Measurements from ENCODE around the gene CNTN3. TPM values are rescaled to one million over a fixed set of nuclear protein-coding genes. Genes with fewer than 3 reads are reported as not detected.
A peak's percentile ranks its signal among the peaks of the same experiment; 100 is the strongest.

CNTN3 gene
- total RNA-seq, 5 donors from 2014 or later (not counting 1 experiment from before 2014, with no cell fraction given): not detected

GRCh38 chr3:74617776-74618175 is 3.3 kb upstream of the CNTN3 start:
- H3K4me1 ChIP-seq (ENCODE audit: control insufficient read depth in 1 of 2, extremely low read depth in 1 of 2, insufficient read depth in 2 of 2, low read length in 2 of 2): no peaks in the 10 kb centered on the region
- DNase-seq (no peak), ATAC-seq (replicated peaks in 1 of 4) (no peak)
- Mint-ChIP-seq H3K9me3 (peaks cover 0 to 7% (median 4%) of the 10 kb centered on the region in 3 donors), H3K4me1 (no peaks in the 10 kb centered on the region), H3K36me3 (no peaks in the 10 kb centered on the region), H3K27me3 (peaks cover 12 to 17% of the 10 kb centered on the region in 2 donors), H3K27ac (no peak overlapping the region), H3K4me3 (no peak overlapping the region)
- peaks cover 4 to 10% of the 10 kb centered on the region in 2 experiments for H3K27me3 ChIP-seq (replicated peaks in 1 of 2; ENCODE audit: control insufficient read depth in 2 of 2, extremely low read depth in 1 of 2, insufficient read depth in 2 of 2, low read length in 1 of 2)
- H3K9me3 ChIP-seq: no peaks in the 10 kb centered on the region
- POLR2A ChIA-PET: no interaction called here
- WGBS (ENCODE audit: insufficient coverage): no CpG with 5 or more reads among the region's 3 CpGs
- no peak overlapping the region for H3K27ac ChIP-seq (ENCODE audit: low read length)
- no peak overlapping the region for H3K4me3 ChIP-seq (ENCODE audit: control insufficient read depth in 1 of 2, extremely low read depth in 1 of 2, low read length in 1 of 2)
- CTCF ChIA-PET: no interaction called here
- H3K36me3 ChIP-seq (ENCODE audit: control insufficient read depth in 2 of 2, extremely low read depth in 1 of 2, insufficient read depth in 1 of 2, low read length in 1 of 2): no peaks in the 10 kb centered on the region

- Mint-ChIP-seq H3K9me3 (peaks cover 6 to 13% (median 9%) of the 10 kb centered on the region in 3 donors), H3K27me3 (peaks cover 12 to 20% of the 10 kb centered on the region in 2 donors), H3K27ac (no peak overlapping the region), H3K4me1 (no peaks in the 10 kb centered on the region), H3K4me3 (no peak overlapping the region), H3K36me3 (no peaks in the 10 kb centered on the region)
- ATAC-seq (replicated peaks in 1 of 4): no peak
- CTCF ChIA-PET: no interaction called here
- H3K27ac ChIP-seq (ENCODE audit: low read length): no peak overlapping the region
- no peaks in the 10 kb centered on the region for H3K9me3 ChIP-seq
- WGBS (ENCODE audit: insufficient coverage): 16% methylated on average over 15 of the region's 16 CpGs
- H3K4me1 ChIP-seq (ENCODE audit: control insufficient read depth in 1 of 2, extremely low read depth in 1 of 2, insufficient read depth in 2 of 2, low read length in 2 of 2): no peaks in the 10 kb centered on the region
- DNase-seq: no peak
- POLR2A ChIA-PET: interaction anchor here in 1 of 2 donors (0.6 kb wide), 1 partner anchor 352 kb away, joined by 4 read pairs; no protein-coding TSS in a partner anchor
- no peak overlapping the region for H3K4me3 ChIP-seq (ENCODE audit: control insufficient read depth in 1 of 2, extremely low read depth in 1 of 2, low read length in 1 of 2)
- peaks cover 4 to 10% of the 10 kb centered on the region in 2 experiments for H3K27me3 ChIP-seq (replicated peaks in 1 of 2; ENCODE audit: control insufficient read depth in 2 of 2, extremely low read depth in 1 of 2, insufficient read depth in 2 of 2, low read length in 1 of 2)
- H3K36me3 ChIP-seq (ENCODE audit: control insufficient read depth in 2 of 2, extremely low read depth in 1 of 2, insufficient read depth in 1 of 2, low read length in 1 of 2): no peaks in the 10 kb centered on the region
Measured at GRCh38 chr3:74613521-74614106, 845 bp downstream of the CNTN3 start.

- H3K27ac ChIP-seq (ENCODE audit: low read length): no peak overlapping the region
- H3K36me3 Mint-ChIP-seq: no peaks in the 10 kb centered on the region
- H3K4me1 Mint-ChIP-seq: no peaks in the 10 kb centered on the region
- peak overlapping the region in 1 of 2 donors; percentile 10 for H3K27ac Mint-ChIP-seq
- H3K4me3 Mint-ChIP-seq: no peak overlapping the region
- CTCF ChIA-PET: no interaction called here
- no CpG with 5 or more reads among the region's 2 CpGs for WGBS (ENCODE audit: insufficient coverage)
- H3K4me3 ChIP-seq (ENCODE audit: control insufficient read depth in 1 of 2, extremely low read depth in 1 of 2, low read length in 1 of 2): no peak overlapping the region
- H3K9me3 ChIP-seq: no peaks in the 10 kb centered on the region
- DNase-seq (no peak), ATAC-seq (replicated peaks in 1 of 4) (no peak)
- H3K9me3 Mint-ChIP-seq: peaks cover 7 to 13% (median 9%) of the 10 kb centered on the region in 3 donors
- no peaks in the 10 kb centered on the region for H3K4me1 ChIP-seq (ENCODE audit: control insufficient read depth in 1 of 2, extremely low read depth in 1 of 2, insufficient read depth in 2 of 2, low read length in 2 of 2)
- no peaks in the 10 kb centered on the region for H3K36me3 ChIP-seq (ENCODE audit: control insufficient read depth in 2 of 2, extremely low read depth in 1 of 2, insufficient read depth in 1 of 2, low read length in 1 of 2)
- peaks cover 4 to 10% of the 10 kb centered on the region in 2 experiments for H3K27me3 ChIP-seq (replicated peaks in 1 of 2; ENCODE audit: control insufficient read depth in 2 of 2, extremely low read depth in 1 of 2, insufficient read depth in 2 of 2, low read length in 1 of 2)
- peaks cover 12 to 20% of the 10 kb centered on the region in 2 donors for H3K27me3 Mint-ChIP-seq
- POLR2A ChIA-PET: interaction anchor here in 1 of 2 donors (0.6 kb wide), 1 partner anchor 351 kb away, joined by 4 read pairs; no protein-coding TSS in a partner anchor
Measured at GRCh38 chr3:74613060-74613459, 1.4 kb downstream of the CNTN3 start.

DNA sequence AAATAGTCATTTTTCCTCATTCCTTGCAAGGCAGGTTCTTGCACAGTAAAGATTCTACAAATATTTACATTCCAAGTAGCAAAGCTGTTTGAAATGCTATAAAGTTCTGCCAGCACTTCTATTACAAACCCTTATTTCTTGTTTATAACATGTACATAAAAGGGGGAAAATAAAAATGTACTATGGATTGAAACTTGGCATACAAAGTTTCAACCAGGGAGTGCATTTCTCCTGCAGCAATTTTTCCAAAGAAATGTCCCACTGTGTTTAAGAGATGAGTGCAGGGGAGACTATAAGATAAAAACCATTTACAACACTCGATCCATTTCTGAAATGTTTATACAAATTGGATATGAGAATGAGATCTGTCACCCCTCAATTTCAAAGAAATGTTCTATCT is 3.3 kb downstream of the CNTN3 start:
- Histone ChIP-seq H3K4me3 (ENCODE audit: control insufficient read depth in 1 of 2, extremely low read depth in 1 of 2, low read length in 1 of 2) (no peak overlapping the region), H3K27ac (ENCODE audit: low read length) (no peak overlapping the region), H3K36me3 (ENCODE audit: control insufficient read depth in 2 of 2, extremely low read depth in 1 of 2, insufficient read depth in 1 of 2, low read length in 1 of 2) (no peaks in the 10 kb centered on the region), H3K4me1 (ENCODE audit: control insufficient read depth in 1 of 2, extremely low read depth in 1 of 2, insufficient read depth in 2 of 2, low read length in 2 of 2) (no peaks in the 10 kb centered on the region), H3K9me3 (no peaks in the 10 kb centered on the region), H3K27me3 (replicated peaks in 1 of 2; ENCODE audit: control insufficient read depth in 2 of 2, extremely low read depth in 1 of 2, insufficient read depth in 2 of 2, low read length in 1 of 2) (peaks cover 4 to 10% of the 10 kb centered on the region in 2 experiments)
- H3K9me3 Mint-ChIP-seq: peaks cover 7 to 16% (median 11%) of the 10 kb centered on the region in 3 donors
- WGBS (ENCODE audit: insufficient coverage): no CpG with 5 or more reads among the region's 1 CpG
- no peaks in the 10 kb centered on the region for H3K36me3 Mint-ChIP-seq
- POLR2A ChIA-PET: no interaction called here
- CTCF ChIA-PET: no interaction called here
- DNase-seq: no peak
- ATAC-seq (replicated peaks in 1 of 4): no peak
- H3K27me3 Mint-ChIP-seq: peaks cover 11 to 17% of the 10 kb centered on the region in 2 donors
- no peak overlapping the region for H3K27ac Mint-ChIP-seq
- no peak overlapping the region for H3K4me3 Mint-ChIP-seq
- no peaks in the 10 kb centered on the region for H3K4me1 Mint-ChIP-seq

DNA sequence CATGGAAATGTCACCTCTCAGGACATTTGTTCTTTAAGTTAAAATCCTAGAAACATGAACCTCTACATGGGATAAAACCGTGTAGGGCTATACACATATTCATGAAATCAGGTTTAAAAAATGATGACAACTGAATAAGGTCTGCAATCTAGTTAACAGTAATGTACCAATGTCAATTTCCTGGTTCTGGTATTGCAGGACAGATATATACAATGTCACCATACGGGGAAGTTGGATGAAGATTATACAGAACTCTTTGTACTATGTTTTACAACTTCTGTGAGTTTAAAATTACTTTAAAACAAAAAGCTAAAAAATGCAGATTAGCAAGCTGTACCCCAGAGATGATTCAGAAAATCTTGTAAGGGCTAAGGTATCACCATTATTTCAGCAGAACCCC is 6.7 kb downstream of the CNTN3 start:
- Mint-ChIP-seq H3K9me3 (peaks cover 7 to 23% (median 7%) of the 10 kb centered on the region in 3 donors), H3K4me1 (no peaks in the 10 kb centered on the region), H3K4me3 (no peak overlapping the region), H3K27ac (no peak overlapping the region), H3K36me3 (no peaks in the 10 kb centered on the region), H3K27me3 (peaks cover 0 to 2% of the 10 kb centered on the region in 2 donors)
- no CpG with 5 or more reads among the region's 2 CpGs for WGBS (ENCODE audit: insufficient coverage)
- no peak for ATAC-seq (replicated peaks in 1 of 4)
- CTCF ChIA-PET: interaction anchor here in 1 of 2 donors (0.5 kb wide), 1 partner anchor 25 kb away, joined by 4 read pairs; no protein-coding TSS in a partner anchor
- no peaks in the 10 kb centered on the region for H3K4me1 ChIP-seq (ENCODE audit: control insufficient read depth in 1 of 2, extremely low read depth in 1 of 2, insufficient read depth in 2 of 2, low read length in 2 of 2)
- no peak for DNase-seq
- no peak overlapping the region for H3K4me3 ChIP-seq (ENCODE audit: control insufficient read depth in 1 of 2, extremely low read depth in 1 of 2, low read length in 1 of 2)
- POLR2A ChIA-PET: no interaction called here
- H3K27ac ChIP-seq (ENCODE audit: low read length): no peak overlapping the region
- no peaks in the 10 kb centered on the region for H3K9me3 ChIP-seq
- H3K36me3 ChIP-seq (ENCODE audit: control insufficient read depth in 2 of 2, extremely low read depth in 1 of 2, insufficient read depth in 1 of 2, low read length in 1 of 2): no peaks in the 10 kb centered on the region
- H3K27me3 ChIP-seq (replicated peaks in 1 of 2; ENCODE audit: control insufficient read depth in 2 of 2, extremely low read depth in 1 of 2, insufficient read depth in 2 of 2, low read length in 1 of 2): no peaks in the 10 kb centered on the region

DNA sequence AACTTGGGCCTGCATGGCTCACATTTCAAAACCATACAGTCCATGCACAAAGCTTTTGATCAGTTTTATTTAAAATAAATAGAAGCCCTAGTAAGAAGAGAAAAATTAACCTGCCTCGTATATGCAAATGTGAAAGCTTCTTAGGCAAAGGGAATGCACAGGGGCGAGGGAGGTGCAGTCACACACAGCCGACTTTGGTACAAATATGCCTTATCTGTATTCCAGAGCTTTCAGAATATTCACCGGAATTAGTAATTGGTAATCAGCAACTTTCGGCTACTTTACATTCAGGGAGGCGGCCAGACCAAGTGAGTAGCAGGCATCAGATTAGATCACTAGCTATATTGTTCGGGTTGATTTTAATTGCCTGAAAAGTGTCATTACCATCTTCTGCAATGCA is 7.5 kb downstream of the CNTN3 start:
- H3K4me1 Mint-ChIP-seq: no peaks in the 10 kb centered on the region
- H3K4me3 Mint-ChIP-seq: no peak overlapping the region
- H3K36me3 Mint-ChIP-seq: no peaks in the 10 kb centered on the region
- Histone ChIP-seq H3K27me3 (replicated peaks in 1 of 2; ENCODE audit: control insufficient read depth in 2 of 2, extremely low read depth in 1 of 2, insufficient read depth in 2 of 2, low read length in 1 of 2) (no peaks in the 10 kb centered on the region), H3K27ac (ENCODE audit: low read length) (no peak overlapping the region), H3K9me3 (no peaks in the 10 kb centered on the region), H3K36me3 (ENCODE audit: control insufficient read depth in 2 of 2, extremely low read depth in 1 of 2, insufficient read depth in 1 of 2, low read length in 1 of 2) (no peaks in the 10 kb centered on the region), H3K4me1 (ENCODE audit: control insufficient read depth in 1 of 2, extremely low read depth in 1 of 2, insufficient read depth in 2 of 2, low read length in 2 of 2) (no peaks in the 10 kb centered on the region), H3K4me3 (ENCODE audit: control insufficient read depth in 1 of 2, extremely low read depth in 1 of 2, low read length in 1 of 2) (no peak overlapping the region)
- no peak for ATAC-seq (replicated peaks in 1 of 4)
- ChIA-PET CTCF (no interaction called here), POLR2A (no interaction called here)
- no peak for DNase-seq
- H3K27me3 Mint-ChIP-seq: no peaks in the 10 kb centered on the region
- peaks cover 7 to 23% (median 7%) of the 10 kb centered on the region in 3 donors for H3K9me3 Mint-ChIP-seq
- H3K27ac Mint-ChIP-seq: no peak overlapping the region
- WGBS (ENCODE audit: insufficient coverage): 83% methylated on average over 4 of the region's 7 CpGs
